IMR-90 (cell line): ENCODE measurements around the gene CTNNA2. TPM values are rescaled to one million over a fixed set of nuclear protein-coding genes. Genes with fewer than 3 reads are reported as not detected.

Source experiments
- ATAC-seq: fragments of 200-7000 bp; cut with Tn5 transposase; 2 replicates; pipeline ENCODE4 v1.9.1; 2020; ENCODE audit warnings: low read depth, mild to moderate bottlenecking, moderate library complexity
- BruUV-seq: library from RNA; stranded (reverse); fragments of 400-500 nt; replicated peaks from 2 replicates; lab custom pipeline; 2021; lab: Mats Ljungman, UMichigan
- CTCF ChIA-PET: fragments of 300-600 bp; formaldehyde crosslinking; extraction: SDS; loops from one replicate; lab custom pipeline; 2021; ENCODE audit warnings: antibody characterized with exemption; lab: Yijun Ruan, JAX
- POLR2A ChIA-PET: fragments of 300-600 bp; sonication (Branson Sonifier 250); formaldehyde crosslinking; loops from one replicate; lab custom pipeline; 2022; ENCODE audit warnings: antibody characterized with exemption; ENCODE audit not compliant: unreplicated experiment; lab: Charles Lee
- DNase-seq: peaks from one replicate; pipeline ENCODE4 v3.0.0; 2013
- H2AFZ ChIP-seq: replicated peaks from 2 replicates; pipeline ENCODE3; 2013; ENCODE audit warnings: low read length, mild to moderate bottlenecking; ENCODE audit not compliant: poor library complexity
- H2AK5ac ChIP-seq: 2 replicates; pipeline ENCODE4 v1.6.1; 2013; ENCODE audit warnings: low read depth, low read length, inconsistent platforms
- H2AK9ac ChIP-seq: replicated peaks from 2 replicates; pipeline ENCODE3; 2013; ENCODE audit warnings: mild to moderate bottlenecking, low read depth, low read length, moderate library complexity; ENCODE audit not compliant: poor library complexity
- H2BK120ac ChIP-seq: 2 replicates; pipeline ENCODE4 v1.6.1; 2013; ENCODE audit warnings: low read depth, low read length, inconsistent platforms
- H2BK15ac ChIP-seq: 3 replicates; pipeline ENCODE4 v1.6.1; 2013; ENCODE audit warnings: low read depth, low read length, inconsistent platforms
- H2BK20ac ChIP-seq: 2 replicates; pipeline ENCODE4 v1.6.1; 2013; ENCODE audit warnings: low read depth, mild to moderate bottlenecking, inconsistent platforms, low read length, moderate library complexity
- H2BK5ac ChIP-seq: 2 replicates; pipeline ENCODE4 v1.6.1; 2013; ENCODE audit warnings: mild to moderate bottlenecking, low read depth, low read length, inconsistent platforms; ENCODE audit not compliant: poor library complexity, severe bottlenecking
- H3K14ac ChIP-seq: replicated peaks from 2 replicates; pipeline ENCODE4 v1.6.1; 2013; ENCODE audit warnings: low read depth, low read length, inconsistent platforms
- H3K18ac ChIP-seq: 2 replicates; pipeline ENCODE4 v1.6.1; 2013; ENCODE audit warnings: low read depth, low read length, control low read depth
- H3K23ac ChIP-seq: 2 replicates; pipeline ENCODE4 v1.6.1; 2013; ENCODE audit warnings: low read depth, low read length, inconsistent platforms
- H3K27ac ChIP-seq: 2 replicates; pipeline ENCODE4 v1.5.1; 2013; ENCODE audit warnings: mild to moderate bottlenecking, control low read depth, low read length; ENCODE audit not compliant: insufficient read depth
- H3K27me3 ChIP-seq: 2 replicates; pipeline ENCODE4 v1.6.1; 2013; ENCODE audit warnings: low read length; ENCODE audit not compliant: control insufficient read depth, insufficient read depth
- H3K36me3 ChIP-seq: 2 replicates; pipeline ENCODE4 v1.6.1; 2013; ENCODE audit warnings: low read length, mixed read lengths; ENCODE audit not compliant: control insufficient read depth, insufficient read depth
- H3K4ac ChIP-seq: 2 replicates; pipeline ENCODE4 v1.6.1; 2013; ENCODE audit warnings: low read depth, low read length, inconsistent platforms
- H3K4me1 ChIP-seq: 2 replicates; pipeline ENCODE4 v1.6.1; 2013; ENCODE audit warnings: low read length, mixed read lengths; ENCODE audit not compliant: control insufficient read depth, insufficient read depth
- H3K4me2 ChIP-seq: 2 replicates; pipeline ENCODE4 v1.6.1; 2013; ENCODE audit warnings: low read depth, mild to moderate bottlenecking, control low read depth, low read length, moderate library complexity
- H3K4me3 ChIP-seq: 2 replicates; pipeline ENCODE4 v1.5.1; 2013; ENCODE audit warnings: low read depth, mild to moderate bottlenecking, control low read depth, low read length, moderate library complexity; ENCODE audit not compliant: insufficient read depth
- H3K56ac ChIP-seq: 2 replicates; pipeline ENCODE4 v1.6.1; 2013; ENCODE audit warnings: low read length, inconsistent platforms; ENCODE audit not compliant: insufficient read depth; ENCODE audit errors: extremely low read depth
- H3K79me1 ChIP-seq, 2 experiments: 2 replicates each; pipeline ENCODE4 v1.6.1; 2013; ENCODE audit warnings: low read length in 2 of 2, inconsistent platforms in 1 of 2, low read depth in 1 of 2
- H3K9ac ChIP-seq: 2 replicates; pipeline ENCODE4 v1.6.1; 2013; ENCODE audit warnings: low read depth, low read length, control low read depth
- H3K9me1 ChIP-seq: 2 replicates; pipeline ENCODE4 v1.6.1; 2013; ENCODE audit warnings: low read length, inconsistent platforms; ENCODE audit not compliant: insufficient read depth
- H3K9me3 ChIP-seq: 2 replicates; pipeline ENCODE4 v1.6.1; 2013; ENCODE audit warnings: low read length; ENCODE audit not compliant: control insufficient read depth, insufficient read depth
- H4K20me1 ChIP-seq: 2 replicates; pipeline ENCODE4 v1.6.1; 2013; ENCODE audit warnings: low read length, inconsistent platforms; ENCODE audit not compliant: insufficient read depth
- H4K5ac ChIP-seq: 2 replicates; pipeline ENCODE4 v1.6.1; 2013; ENCODE audit warnings: mild to moderate bottlenecking, low read depth, low read length, control low read depth
- H4K8ac ChIP-seq, 2 experiments: 2 replicates each; pipeline ENCODE4 v1.6.1; 2013; ENCODE audit warnings: low read depth in 2 of 2, low read length in 2 of 2, control low read depth in 1 of 2, inconsistent platforms in 1 of 2
- H4K91ac ChIP-seq: 2 replicates; pipeline ENCODE4 v1.6.1; 2013; ENCODE audit warnings: low read depth, low read length, inconsistent platforms; ENCODE audit not compliant: insufficient read depth
- CTCF ChIP-seq: conservative IDR thresholded peaks from 2 replicates; pipeline ENCODE4 v1.5.1; 2012; ENCODE audit warnings: mild to moderate bottlenecking, low read depth, low read length, improper control_type of control experiment
- RCOR1 ChIP-seq: IDR thresholded peaks from 2 replicates; pipeline ENCODE4 v1.6.1; 2012; ENCODE audit warnings: mild to moderate bottlenecking, low read length, improper control_type of control experiment; ENCODE audit not compliant: insufficient replicate concordance
- WGBS, 2 experiments: methylation state at CpG; one replicate each; pipeline versions ENCODE4 v1.1.5 to v1.1.7; 2013; ENCODE audit warnings: missing lambda C conversion rate in 2 of 2; ENCODE audit not compliant: insufficient read length in 1 of 2; ENCODE audit errors: extremely low coverage in 2 of 2; 5-methylcytosine and 5-hydroxymethylcytosine counted together
- dilution Hi-C: fragments of 300-500 bp; cut with HindIII; formaldehyde crosslinking; loops from one replicate; pipeline ENCODE4 v1.14.3; 2018; ENCODE audit warnings: low sequenced_read_pairs; ENCODE audit not compliant: unreplicated experiment
- in situ Hi-C: fragments of 300-500 bp; cut with MboI; formaldehyde crosslinking; loops from 3 replicates; pipeline ENCODE4 v1.14.3; 2019; ENCODE audit warnings: low sequenced_read_pairs, inconsistent platforms, mixed read lengths
- intact Hi-C: fragments of 100-400 bp; cut with micrococcal nuclease; formaldehyde crosslinking; loops from 2 replicates; pipeline ENCODE4 v1.10.0; 2022
- polyA plus RNA-seq, 3 experiments: library from polyadenylated mRNA; depleted of rRNA; stranded (reverse); fragments of >200 nt; gene quantifications; 2 replicates each; pipeline ENCODE4 v1.2.3, GENCODE V29; 2012; ENCODE audit warnings: low replicate concordance in 1 of 3
- total RNA-seq: library from RNA; depleted of rRNA; stranded (reverse); fragments of >200 nt; gene quantifications from 2 replicates; pipeline ENCODE4 v1.2.3, GENCODE V29; 2012

Gene CTNNA2
- total and polyA plus RNA-seq, 2 of the 4 experiments (the other 2 are of a cell fraction), result not detected

DNA sequence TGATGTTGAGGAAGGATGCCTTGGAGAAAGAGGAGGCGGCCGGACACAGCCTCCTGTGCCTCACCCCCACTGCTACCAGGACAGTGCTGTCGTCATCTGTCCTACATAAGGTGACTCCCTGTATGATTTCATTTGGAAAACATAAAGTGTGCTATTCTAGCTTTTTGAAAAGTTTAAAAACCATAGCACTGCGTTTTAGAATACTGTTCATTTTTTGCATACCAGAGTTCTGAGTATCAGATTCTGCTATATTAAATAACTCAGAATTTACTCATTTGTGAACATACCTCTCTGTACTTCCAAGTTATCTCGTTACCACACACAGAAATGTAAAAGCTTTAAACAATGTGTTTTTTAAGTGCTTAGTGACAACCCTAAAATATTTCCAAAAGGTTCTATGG lies 488.9 kb downstream of the CTNNA2 start:
- H3K4me2 ChIP-seq, result peak overlapping the region; percentile 51
- peak overlapping the region; percentile 52; the same call in 1 of the 2 replicates for H3K56ac ChIP-seq
- peak overlapping the region; percentile 100 for H2BK5ac ChIP-seq
- peak overlapping the region; percentile 88 for H2BK20ac ChIP-seq
- DNase-seq (peak; percentile 75), ATAC-seq (peak; percentile 87)
- ChIA-PET CTCF (interaction anchor here (0.6 to 1.3 kb wide), 3 partner anchors 71 to 560 kb away, joined by 3 to 4 read pairs (median 4); no protein-coding TSS in a partner anchor), POLR2A (no interaction called here)
- TF ChIP-seq CTCF (no peak), RCOR1 (peak; percentile 27)
- no peak overlapping the region for H4K5ac ChIP-seq
- H2AFZ ChIP-seq, result peak overlapping the region; percentile 69
- dilution Hi-C loops, result no loop called here
- peak overlapping the region; percentile 29 for H4K91ac ChIP-seq
- H3K14ac ChIP-seq, result no peak overlapping the region
- H3K18ac ChIP-seq, result peak overlapping the region; percentile 53
- no peaks in the 10 kb centered on the region for H3K9me3 ChIP-seq
- H3K23ac ChIP-seq, result peak overlapping the region; percentile 54
- H4K20me1 ChIP-seq, result no peaks in the 10 kb centered on the region
- peak overlapping the region; percentile 84 for H2BK120ac ChIP-seq
- H3K9me1 ChIP-seq, result peaks cover 14% of the 10 kb centered on the region
- H3K79me1 ChIP-seq, result no peaks in the 10 kb centered on the region
- H3K4me1 ChIP-seq, result peaks cover 16% of the 10 kb centered on the region
- intact Hi-C loops, result loop anchor here (1.0 to 5.0 kb wide), 2 partner anchors 41 to 49 kb away; no protein-coding TSS in a partner anchor
- in situ Hi-C loops, result no loop called here
- peak overlapping the region; percentile 86 for H3K27ac ChIP-seq
- no peaks in the 10 kb centered on the region for H3K36me3 ChIP-seq
- H3K4me3 ChIP-seq, result no peak overlapping the region
- BruUV-seq, result no TSS peak
- H3K4ac ChIP-seq, result peak overlapping the region; percentile 98
- H3K9ac ChIP-seq, result peak overlapping the region; percentile 16; the same call in 1 of the 2 replicates
- no peak overlapping the region for H2AK9ac ChIP-seq
- no peaks in the 10 kb centered on the region for H3K27me3 ChIP-seq
- H2BK15ac ChIP-seq, result no peak overlapping the region
- peak overlapping the region in 1 of 2 experiments; percentile 90; a peak in 3 of 4 replicates for H4K8ac ChIP-seq
- H2AK5ac ChIP-seq, result no peak overlapping the region
- WGBS, 2 experiments, result no CpG with 5 or more reads among the region's 5 CpGs
